ENCODE results near the gene HVCN1.

The HVCN1 gene

DNA sequence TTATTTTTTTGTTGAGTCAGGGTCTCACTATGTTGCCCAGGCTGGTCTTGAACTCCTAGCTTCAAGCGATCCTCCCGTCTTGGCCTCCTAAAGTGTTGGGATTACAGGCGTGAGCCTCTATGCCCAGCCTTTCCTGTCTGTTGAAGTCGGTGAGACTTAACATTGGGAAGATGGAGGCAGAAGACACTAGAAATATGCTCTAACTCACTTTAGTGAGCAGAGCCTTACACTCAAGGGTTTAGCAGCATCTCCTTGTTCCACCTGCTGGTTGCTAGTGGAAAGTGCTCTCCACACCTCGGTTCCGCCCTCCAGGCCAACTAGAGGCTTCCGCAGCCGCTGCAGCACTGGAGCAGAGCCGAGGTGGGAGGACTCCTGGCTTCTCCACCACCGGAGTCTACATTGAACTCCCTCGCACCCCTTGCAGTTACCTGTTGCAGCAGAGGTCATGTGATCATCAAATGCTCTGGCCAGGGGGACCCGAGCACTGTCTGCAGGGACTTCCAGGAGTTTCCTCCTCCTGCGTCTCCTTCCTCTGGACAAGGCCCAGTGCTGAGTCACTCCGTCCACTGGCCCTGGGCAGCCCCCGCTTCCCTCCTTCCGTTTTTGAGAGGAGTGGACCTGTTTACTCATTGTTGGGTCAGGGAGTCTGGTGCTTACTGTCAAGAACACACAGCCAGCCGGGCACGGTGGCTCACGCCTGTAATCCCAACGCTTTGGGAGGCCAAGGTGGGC, 9.4 kb upstream of the HVCN1 start:
- no peak for DNase-seq

GRCh38 chr12:110697236-110697635, 8.3 kb upstream of the HVCN1 start:
- no peak for DNase-seq

- DNase-seq: no peak
Measured at GRCh38 chr12:110696283-110696682, 7.4 kb upstream of the HVCN1 start.

GRCh38 chr12:110694330-110694901, 5.5 kb upstream of the HVCN1 start:
- DNase-seq: no peak

DNA sequence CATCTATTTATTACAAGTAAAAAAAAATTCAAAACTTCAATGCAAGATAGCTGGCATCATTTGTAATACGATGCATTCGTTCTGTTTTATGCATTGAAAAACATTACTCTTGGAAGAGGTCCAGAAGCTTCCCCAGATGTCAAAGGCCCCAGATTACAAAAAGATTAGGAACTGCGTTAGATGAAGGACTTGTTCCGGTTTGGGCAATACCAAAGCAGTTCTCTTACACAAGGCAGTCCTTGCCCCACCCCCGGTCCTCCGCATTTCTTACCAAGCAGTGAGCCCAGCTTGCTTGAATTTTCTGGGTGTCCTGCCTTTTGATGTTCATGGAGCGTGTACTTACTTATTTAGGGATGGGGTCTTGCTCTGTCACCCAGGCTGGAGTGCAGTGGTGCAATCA, 4.8 kb upstream of the HVCN1 start:
- no peak for DNase-seq

DNA sequence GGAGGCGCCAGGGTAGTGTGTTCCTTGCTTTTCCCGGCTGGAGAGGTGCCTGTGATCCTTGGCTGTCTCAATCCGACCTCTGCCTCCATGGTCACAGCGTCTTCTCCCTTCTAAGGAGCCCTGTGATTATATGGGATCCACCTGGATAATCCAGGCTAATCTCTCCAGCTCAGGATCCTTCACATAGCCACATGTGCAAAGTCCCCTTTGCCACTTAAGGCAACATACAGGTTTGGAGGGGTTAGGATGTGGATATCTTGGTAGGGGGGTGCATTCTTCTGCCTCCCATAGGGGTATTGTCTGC, 1.2 kb upstream of the HVCN1 start:
- no peak for DNase-seq

DNA sequence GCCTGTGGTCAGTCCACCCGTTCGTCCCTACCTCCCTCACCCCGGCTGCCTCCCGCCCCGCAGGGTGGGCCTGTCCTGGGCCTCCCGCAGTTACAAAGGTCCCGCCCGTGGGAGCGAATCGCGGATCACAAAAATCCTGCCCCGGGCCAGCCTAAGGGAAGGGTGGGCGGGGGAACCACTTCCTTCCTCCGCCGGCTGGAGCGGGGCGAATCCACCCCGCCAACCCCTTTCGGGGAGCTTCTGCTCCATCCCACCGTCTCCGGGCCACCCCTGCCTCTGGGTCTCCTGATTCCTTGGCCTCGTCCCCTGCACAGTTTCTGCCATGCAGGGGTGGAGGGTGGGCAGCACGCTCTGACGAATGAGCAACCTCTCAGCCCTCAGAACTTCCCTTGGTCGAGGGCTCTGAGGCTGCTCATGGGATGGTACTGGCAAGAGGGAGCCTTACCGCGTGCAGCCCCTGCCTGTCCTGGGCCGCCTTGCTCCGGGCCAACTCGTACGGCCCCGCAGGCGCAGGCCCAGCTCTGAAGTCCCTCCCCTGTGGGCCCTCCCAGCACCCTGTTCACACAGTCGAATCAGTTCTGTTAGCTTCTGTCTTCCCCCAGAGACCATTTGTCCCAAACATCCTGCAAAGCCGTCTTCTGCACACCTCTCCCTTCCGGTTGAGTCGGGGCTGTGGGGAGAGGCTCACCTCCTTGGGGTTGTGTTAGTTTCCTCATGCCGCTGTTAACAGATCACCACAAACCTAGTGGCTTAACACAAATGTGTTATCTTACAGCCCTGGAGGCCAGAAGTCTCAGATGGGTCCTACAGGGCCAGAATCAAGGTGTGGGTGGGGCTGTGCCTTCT, 589 bp upstream of the HVCN1 start:
- DNase-seq: no peak

GRCh38 chr12:110687396-110688169, 1.3 kb downstream of the HVCN1 start:
- DNase-seq: no peak

GRCh38 chr12:110686294-110686903, 2.5 kb downstream of the HVCN1 start:
- DNase-seq: no peak

- DNase-seq: no peak
Measured at GRCh38 chr12:110684312-110684836, 4.5 kb downstream of the HVCN1 start.

- no peak for DNase-seq
Measured at GRCh38 chr12:110683888-110684287, 5.0 kb downstream of the HVCN1 start.

DNA sequence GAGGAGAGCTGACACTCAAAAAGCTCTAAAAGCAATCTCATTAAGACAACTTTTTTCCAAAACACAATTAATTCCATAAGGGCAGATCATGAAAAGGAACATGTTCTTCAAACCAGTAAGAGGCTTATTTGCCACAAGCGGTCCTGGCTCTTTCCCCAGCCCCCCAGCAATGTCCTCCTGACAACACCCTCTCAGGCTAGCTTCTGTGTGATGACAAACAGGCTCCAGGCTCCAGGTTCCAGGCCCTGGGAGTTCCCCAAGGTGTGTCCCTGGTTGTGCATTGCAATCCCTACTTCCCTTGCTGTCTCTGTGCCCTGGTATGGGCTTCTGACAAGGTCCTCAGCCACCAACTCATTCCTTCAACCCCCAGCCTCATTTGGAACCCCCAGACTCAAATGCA, 8.9 kb downstream of the HVCN1 start:
- no peak for DNase-seq

- DNase-seq: no peak
Measured at GRCh38 chr12:110679201-110679600, 9.7 kb downstream of the HVCN1 start.

- no peak for DNase-seq
Measured at GRCh38 chr12:110677982-110678381, 10.9 kb downstream of the HVCN1 start.

- DNase-seq: no peak
Measured at GRCh38 chr12:110677206-110677911, 11.6 kb downstream of the HVCN1 start.

- no peak for DNase-seq
Measured at GRCh38 chr12:110676171-110676570, 12.7 kb downstream of the HVCN1 start.

DNA sequence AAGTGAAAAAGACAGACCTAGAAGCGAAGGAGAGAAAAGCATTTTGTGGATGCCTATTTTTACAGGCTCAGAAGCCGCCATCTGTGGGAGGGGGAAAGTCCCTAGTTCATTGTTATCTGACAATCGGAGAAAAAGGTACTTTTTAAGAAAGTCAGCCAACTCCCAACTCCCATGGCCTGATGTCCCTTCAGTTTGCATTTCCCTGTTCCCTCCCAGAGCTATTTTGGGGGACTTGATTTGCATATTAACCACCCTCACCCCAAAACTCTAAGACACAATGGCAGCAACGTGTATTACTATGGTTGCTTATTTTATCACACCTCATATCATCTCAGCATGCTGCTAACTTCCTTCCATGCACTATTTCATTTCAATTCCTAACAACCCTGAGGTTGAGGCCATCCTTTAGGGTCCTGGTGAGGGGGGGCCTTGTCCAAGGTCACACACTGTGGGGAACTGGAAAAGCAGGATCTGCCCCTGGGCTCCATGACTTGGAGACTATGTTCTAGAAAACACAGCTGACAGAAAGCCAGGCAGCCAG, 18.7 kb downstream of the HVCN1 start:
- no peak for DNase-seq

DNA sequence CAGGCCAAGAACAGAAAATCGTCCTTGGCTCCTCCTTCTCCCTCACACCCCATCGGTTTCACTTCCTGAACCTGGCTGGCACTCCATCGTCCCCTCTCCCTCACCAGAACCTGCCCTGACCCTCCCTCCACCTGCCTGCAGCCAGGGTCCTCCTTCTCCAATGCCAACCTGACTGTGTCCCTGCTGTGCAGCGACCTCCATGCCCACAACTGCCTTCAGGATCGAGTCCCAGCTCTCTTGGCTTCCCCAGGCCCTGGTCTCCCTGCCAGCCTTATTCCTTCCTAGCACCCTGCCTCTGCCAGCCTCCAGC, 19.8 kb downstream of the HVCN1 start:
- no peak for DNase-seq

DNA sequence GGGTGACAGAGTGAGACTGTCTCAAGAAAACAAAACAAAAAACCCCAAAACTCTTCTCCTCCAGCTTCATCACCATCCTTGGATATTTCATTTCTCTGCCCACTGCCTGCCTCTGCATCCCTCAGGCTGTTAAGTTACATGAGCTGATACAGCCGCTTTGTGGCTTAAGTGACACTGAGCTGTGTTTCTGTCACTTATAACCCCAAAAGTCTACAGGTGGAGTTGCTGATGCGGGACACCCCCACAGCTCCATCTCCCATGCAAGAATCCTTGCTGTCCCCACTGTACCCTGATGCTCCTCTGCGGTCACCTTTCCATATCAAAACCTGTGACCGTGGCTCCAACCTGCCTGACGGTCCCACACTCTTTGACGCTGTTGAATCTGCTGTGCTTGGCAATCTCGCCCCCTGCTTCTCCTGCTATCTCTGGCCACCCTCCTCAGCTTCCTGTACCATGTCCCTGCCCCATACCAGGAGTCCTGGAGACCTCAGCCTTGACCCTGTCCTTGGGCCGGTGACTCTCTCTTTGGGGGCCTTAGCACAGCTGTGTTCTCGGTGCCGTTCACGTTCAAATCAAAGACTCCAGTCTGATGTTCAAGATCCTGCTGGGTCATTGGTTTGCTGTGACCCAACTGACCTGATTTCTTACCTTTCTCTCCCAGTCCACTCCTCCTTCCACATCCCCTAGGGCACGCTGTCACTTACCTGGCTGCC, 20.3 kb downstream of the HVCN1 start:
- DNase-seq: no peak

DNA sequence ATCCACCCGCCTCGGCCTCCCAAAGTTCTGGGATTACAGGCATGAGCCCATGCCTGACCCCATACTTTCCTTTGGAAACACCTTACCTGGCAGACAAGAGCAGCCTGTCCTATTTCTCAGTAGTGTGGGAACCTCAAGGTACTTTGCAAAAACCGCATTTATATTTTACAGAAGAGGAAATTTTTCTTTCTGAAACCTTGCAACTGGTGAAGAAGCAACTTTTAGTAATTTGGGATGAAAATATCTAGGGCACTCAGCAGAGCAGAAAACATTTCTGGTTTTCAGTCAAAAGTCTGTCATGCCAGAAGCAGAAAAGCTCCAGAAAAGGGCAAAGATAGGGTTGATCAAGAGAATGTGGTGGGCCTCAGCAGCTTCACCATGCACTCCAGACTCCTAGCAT, 21.2 kb downstream of the HVCN1 start:
- no peak for DNase-seq

DNA sequence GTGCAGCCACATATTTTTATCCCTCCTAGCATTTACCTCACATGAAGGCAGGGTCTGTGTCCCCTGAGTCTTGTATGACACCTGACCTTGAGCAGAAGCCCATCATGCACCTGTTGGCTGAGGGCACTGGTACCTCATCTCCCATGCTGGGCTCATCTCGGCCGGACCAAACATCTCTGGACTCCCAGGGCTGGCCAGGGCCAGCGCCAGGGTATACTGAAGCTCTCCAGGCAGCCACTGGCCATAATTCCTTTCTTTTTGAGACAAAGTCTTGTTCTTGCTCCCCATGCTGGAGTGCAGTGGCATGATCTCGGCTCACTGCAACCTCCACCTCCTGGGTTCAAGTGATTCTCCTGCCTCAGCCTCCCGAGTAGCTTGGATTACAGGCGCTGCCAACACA, 22.0 kb downstream of the HVCN1 start:
- no peak for DNase-seq
